Activated T-cell treated with anti-CD3 and anti-CD28 coated beads for 1 hour (primary cell): ENCODE measurements around the gene CD96.

Experiments
- DNase-seq: peaks from one replicate; pipeline ENCODE4 v3.0.0-alpha.2; 2020; ENCODE audit warnings: low read depth

Gene CD96

GRCh38 chr3:111676211-111677006, 134.4 kb downstream of the CD96 start:
- DNase-seq: no peak

- DNase-seq: no peak
Observed at GRCh38 chr3:111677007-111677392, 135.0 kb downstream of the CD96 start.

- DNase-seq: no peak
Observed at GRCh38 chr3:111681661-111682426, 139.8 kb downstream of the CD96 start.

- no peak for DNase-seq
Observed at GRCh38 chr3:111684640-111685039, 142.6 kb downstream of the CD96 start.

- DNase-seq: no peak
Observed at GRCh38 chr3:111688190-111688800, 146.3 kb downstream of the CD96 start.

- no peak for DNase-seq
Observed at GRCh38 chr3:111690242-111690641, 148.2 kb downstream of the CD96 start.

GRCh38 chr3:111691293-111691909, 149.4 kb downstream of the CD96 start:
- DNase-seq: no peak

GRCh38 chr3:111692593-111693552, 150.9 kb downstream of the CD96 start:
- DNase-seq: no peak

- no peak for DNase-seq
Observed at GRCh38 chr3:111694471-111694870, 152.5 kb downstream of the CD96 start.

- DNase-seq: no peak
Observed at GRCh38 chr3:111695636-111696117, 153.7 kb downstream of the CD96 start.

GRCh38 chr3:111700054-111700453, 158.1 kb downstream of the CD96 start:
- no peak for DNase-seq

GRCh38 chr3:111701292-111701906, 159.4 kb downstream of the CD96 start:
- DNase-seq: no peak
